Choroid plexus epithelial cell (primary cell): Measurements from ENCODE around the gene ADAMTS18.
"Not testable (repeated sequence)": the region's sequence is repeated elsewhere in the genome, so short reads cannot be mapped to it uniquely, and the experiment has no call there.

Source experiments
- DNase-seq: peaks from one replicate; pipeline ENCODE4 v3.0.0-alpha.2; 2010; ENCODE audit warnings: low read depth
- H3K4me3 ChIP-seq: 2 replicates; pipeline ENCODE4 v1.5.1; 2011; ENCODE audit warnings: low read depth, mild to moderate bottlenecking, control low read depth, low read length, moderate library complexity
- TF ChIP-seq, protein P1 (sequence below): conservative IDR thresholded peaks from 2 replicates; pipeline ENCODE4 v1.5.1; 2011; ENCODE audit warnings: low read depth, mild to moderate bottlenecking, control low read depth, inconsistent platforms, low read length, moderate library complexity

ADAMTS18 gene

DNA sequence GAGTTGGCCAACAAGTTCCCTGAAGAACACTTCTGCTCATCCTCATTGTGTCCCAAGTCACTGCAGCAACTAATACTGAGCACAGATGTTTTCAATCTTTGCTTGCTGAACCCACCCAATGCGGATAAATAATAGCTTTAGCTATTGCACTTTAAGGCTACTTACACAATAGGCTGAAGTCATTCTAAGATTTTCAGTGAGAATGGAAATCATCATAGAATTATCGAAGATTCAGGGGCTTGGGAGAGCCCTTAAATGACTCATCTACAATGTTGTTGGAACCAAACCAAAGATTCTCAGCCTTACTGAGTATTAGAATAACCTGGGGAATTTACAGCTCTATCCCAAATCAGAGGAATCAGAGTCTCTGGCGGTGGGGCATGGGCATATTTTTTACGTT is 184.4 kb downstream of the ADAMTS18 start:
- TF ChIP-seq, protein P1, sequence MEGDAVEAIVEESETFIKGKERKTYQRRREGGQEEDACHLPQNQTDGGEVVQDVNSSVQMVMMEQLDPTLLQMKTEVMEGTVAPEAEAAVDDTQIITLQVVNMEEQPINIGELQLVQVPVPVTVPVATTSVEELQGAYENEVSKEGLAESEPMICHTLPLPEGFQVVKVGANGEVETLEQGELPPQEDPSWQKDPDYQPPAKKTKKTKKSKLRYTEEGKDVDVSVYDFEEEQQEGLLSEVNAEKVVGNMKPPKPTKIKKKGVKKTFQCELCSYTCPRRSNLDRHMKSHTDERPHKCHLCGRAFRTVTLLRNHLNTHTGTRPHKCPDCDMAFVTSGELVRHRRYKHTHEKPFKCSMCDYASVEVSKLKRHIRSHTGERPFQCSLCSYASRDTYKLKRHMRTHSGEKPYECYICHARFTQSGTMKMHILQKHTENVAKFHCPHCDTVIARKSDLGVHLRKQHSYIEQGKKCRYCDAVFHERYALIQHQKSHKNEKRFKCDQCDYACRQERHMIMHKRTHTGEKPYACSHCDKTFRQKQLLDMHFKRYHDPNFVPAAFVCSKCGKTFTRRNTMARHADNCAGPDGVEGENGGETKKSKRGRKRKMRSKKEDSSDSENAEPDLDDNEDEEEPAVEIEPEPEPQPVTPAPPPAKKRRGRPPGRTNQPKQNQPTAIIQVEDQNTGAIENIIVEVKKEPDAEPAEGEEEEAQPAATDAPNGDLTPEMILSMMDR = no peak
- no peak overlapping the region for H3K4me3 ChIP-seq
- DNase-seq = peak; percentile 47

DNA sequence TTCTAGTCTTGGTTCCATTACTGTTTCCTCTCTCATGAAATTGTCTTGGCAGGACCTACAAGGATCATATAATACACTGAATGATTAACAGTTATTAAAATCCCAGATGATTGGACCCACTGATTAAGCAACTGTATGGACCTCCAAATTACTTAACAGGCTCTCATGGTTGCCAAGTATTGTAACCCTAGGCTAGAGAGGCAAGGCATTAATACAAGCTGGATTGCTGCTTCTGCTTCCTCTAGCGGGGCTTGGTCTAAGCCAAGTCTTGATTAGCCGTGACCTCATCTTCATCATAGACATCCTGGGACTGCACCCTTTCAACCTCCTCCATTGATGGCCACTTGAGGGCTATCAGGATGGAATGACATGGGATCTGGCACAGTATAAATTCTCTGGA is 188.7 kb downstream of the ADAMTS18 start:
- TF ChIP-seq, protein P1 = no peak
- no peak for DNase-seq
- no peak overlapping the region for H3K4me3 ChIP-seq

DNA sequence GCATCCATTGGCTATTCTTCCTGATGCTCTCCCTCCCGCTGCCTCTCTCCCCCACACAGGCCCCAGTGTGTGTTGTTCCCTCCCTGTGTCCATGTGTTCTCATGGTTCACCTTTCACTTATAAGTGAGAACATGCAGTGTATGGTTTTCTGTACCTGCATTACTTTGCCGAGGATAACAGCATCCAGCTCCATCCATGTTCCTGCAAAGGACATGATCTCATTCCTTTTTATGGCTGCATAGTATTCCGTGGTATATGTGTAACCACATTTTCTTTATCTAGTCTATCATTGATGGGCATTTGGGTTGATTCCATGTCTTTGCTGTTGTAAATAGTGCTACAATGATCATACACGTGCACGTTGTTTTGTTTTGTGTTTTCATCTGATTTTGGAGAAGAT is 192.4 kb downstream of the ADAMTS18 start:
- not testable (repeated sequence) for H3K4me3 ChIP-seq, DNase-seq

DNA sequence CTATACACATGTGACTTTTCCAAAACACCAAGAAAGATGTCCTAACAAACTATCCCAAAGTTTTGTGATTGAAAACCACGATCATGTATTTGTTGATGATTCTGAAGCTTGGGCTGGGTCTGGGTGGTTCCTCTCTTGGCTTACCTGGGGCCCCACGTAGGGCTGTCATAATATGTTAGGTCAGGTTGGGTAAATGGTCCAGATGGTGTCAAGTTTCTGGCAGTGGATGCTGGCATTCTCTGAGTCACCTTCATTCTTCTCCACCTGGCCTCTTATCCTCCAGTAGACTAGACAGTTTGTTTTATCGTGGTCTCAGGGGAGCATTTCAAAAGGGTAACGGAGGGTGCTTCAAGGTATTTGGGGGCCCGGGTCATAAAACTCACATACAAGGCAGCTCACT is 196.2 kb downstream of the ADAMTS18 start:
- TF ChIP-seq, protein P1 = no peak
- no peak for DNase-seq
- H3K4me3 ChIP-seq = no peak overlapping the region

DNA sequence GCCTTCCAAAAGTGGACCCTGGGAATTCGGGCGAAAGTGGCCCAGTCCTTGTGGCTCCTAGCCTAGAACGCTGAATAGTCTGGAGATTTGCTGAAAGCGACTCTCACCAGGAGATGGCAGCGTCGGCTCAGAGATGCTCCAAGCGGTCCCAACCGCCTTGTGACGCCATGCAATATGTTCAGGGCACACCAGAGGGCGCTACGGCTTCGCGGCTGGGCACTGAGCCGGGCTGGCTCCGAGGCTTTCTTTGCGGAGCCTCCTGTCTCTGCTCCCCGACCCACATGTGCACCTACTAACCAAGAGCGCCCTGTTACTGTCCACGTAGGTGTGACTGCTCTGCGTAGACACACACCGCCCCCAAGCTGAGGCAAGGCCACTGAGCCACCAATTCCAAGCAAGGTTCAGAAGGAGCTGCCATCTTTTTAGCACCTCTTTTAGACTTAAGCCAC is 198.7 kb downstream of the ADAMTS18 start:
- peak overlapping the region; percentile 20 for H3K4me3 ChIP-seq
- DNase-seq = peak; percentile 90
- TF ChIP-seq, protein P1 = peak; percentile 100

DNA sequence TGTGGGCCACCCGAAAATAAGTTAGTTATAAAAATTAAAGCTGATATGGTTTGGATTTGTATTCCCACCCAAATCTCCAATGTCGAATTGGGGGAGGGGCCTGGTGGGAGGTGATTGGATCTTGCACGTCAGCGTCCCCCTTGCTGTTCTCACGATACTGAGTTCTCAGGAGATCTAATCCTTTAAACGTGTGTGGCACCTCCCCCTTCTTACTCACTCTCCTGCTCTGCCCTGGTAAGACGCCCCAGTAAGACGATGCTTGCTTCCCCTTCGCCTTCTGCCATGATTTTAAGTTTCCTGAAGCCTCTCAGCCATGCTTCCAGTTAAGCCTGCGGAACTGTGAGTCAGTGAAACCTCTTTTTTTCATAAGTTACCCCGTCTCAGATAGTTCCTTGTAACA is 200.2 kb downstream of the ADAMTS18 start:
- peak; percentile 19 for DNase-seq
- TF ChIP-seq, protein P1 = no peak
- H3K4me3 ChIP-seq = no peak overlapping the region

DNA sequence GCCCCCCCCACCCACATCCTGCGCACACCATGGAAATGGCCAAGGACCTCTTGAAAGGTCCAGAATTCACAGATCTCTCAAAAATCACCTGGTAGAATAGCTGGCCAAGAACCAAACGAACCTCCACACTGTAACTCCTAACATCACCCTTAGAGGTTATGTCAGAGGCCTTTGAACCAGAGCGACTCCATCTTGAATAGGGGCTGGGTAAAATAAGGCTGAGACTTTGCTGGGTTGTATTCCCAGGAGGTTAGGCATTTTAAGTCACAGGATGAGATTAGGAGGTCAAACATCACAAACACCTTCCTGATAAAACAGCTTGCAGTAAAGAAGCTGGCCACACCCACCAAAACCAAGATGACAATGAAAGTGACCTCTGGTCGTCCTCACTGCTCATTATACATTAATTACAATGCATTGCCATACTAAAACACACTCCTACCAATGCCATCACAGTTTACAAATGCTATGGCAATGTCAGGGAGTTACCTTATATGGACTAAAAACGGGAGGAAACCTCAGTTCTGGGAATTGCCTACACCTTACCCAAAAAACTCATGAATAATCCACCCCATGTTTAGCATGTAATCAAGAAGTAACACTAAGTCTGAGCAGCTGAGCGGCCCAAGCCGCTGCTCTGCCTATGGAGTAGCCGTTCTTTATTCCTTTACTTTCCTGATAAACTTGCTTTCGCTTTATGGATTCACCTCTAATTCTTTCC is 200.9 kb downstream of the ADAMTS18 start:
- DNase-seq = no peak
- no peak overlapping the region for H3K4me3 ChIP-seq
- TF ChIP-seq, protein P1 = no peak
